Gastrocnemius medialis (tissue), 4 donors: Measurements from ENCODE around the gene MIER2.

ENCODE experiments used
- CTCF ChIP-seq, 5 experiments: fragments of 450-650 bp in 3 of 5; fragments of 200-600 bp in 2 of 5; sonication (generic) in 2 of 5; IDR thresholded peaks in 4 of 5; conservative IDR thresholded peaks in 1 of 5; 1 replicate in 4 of 5; 2 replicates in 1 of 5; pipeline ENCODE4 v1.5.1; 2016 to 2019; ENCODE audit warnings: antibody characterized with exemption in 5 of 5, mild to moderate bottlenecking in 3 of 5, moderate library complexity in 3 of 5
- POLR2A ChIP-seq, 2 donors: fragments of 450-650 bp; IDR thresholded peaks; one replicate each; pipeline ENCODE4 v1.6.1; 2017; ENCODE audit warnings: antibody characterized with exemption in 2 of 2, mild to moderate bottlenecking in 2 of 2, moderate library complexity in 2 of 2

- no peak for TF ChIP-seq CTCF (IDR thresholded peaks at IDR 0.05 in 4 of 5, conservative IDR thresholded peaks at IDR 0.05 in 1 of 5)
- TF ChIP-seq POLR2A (IDR thresholded peaks at IDR 0.05), result no peak
Observed at GRCh38 chr19:372306-372890, 27.8 kb upstream of the MIER2 start.
